GM12891 (cell line): Measurements from ENCODE around the gene LRCH3.

Source experiments
- POLR2A ChIP-seq: IDR thresholded peaks from 2 replicates; pipeline ENCODE4 v1.6.1; 2011; ENCODE audit warnings: low read depth, low read length, control low read depth
- POLR2AphosphoS5 ChIP-seq: IDR thresholded peaks from 2 replicates; pipeline ENCODE4 v1.6.1; 2011; ENCODE audit warnings: low read depth, low read length, control low read depth
- TAF1 ChIP-seq: IDR thresholded peaks from 2 replicates; pipeline ENCODE4 v1.6.1; 2011; ENCODE audit warnings: low read depth, low read length, control low read depth

DNA sequence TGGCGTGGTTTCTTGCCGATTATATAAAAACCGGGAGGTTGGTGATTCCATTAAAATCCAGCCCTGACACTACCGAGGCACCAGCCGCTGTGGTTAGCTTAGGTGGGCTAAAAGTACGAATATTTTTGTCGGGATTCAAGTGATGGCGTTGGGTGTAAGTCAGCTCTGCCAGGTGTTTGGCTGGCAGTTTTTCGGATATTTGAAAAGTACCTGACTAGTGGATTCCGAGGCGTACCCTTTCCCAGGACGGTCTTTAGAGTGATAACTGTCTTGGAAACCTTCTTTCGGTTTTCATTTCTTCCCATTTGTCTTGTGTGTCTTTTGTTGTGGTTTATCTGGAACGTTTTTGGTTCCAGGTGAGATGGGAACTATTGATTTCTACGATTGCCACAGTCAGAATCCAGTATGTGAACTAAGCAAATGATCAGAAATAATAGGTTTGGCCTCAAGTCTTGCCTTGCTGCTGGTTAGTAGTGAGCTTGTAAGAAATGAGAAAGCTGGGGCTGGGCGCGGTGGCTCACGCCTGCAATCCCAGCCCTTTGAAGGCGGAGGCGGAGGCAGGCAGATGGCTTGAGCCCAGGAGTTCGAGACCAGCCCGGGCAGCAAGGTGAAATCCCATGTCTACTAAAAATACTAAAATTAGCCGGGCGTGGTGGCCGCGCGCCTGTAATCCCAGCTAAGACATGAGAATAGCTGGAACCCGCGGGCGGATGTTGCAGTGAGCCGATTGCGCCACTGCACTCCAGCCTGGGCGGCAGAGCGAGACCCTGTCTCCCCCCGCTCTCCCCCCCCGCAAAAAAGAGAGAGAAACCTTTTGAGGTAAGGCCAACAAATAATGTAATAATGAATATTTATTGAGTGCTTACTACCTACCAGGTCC, 40.0 kb upstream of the LRCH3 start:
- TF ChIP-seq POLR2AphosphoS5, result no peak
- no peak; the same call in 1 of the 2 replicates for TF ChIP-seq TAF1
- TF ChIP-seq POLR2A, result no peak
